Hematopoietic multipotent progenitor cell treated with erythropoietin and hydrocortisone succinate and interleukin-3 and kit ligand, for 6 days (in vitro differentiated cells): ENCODE measurements around the gene DCST2.

Source experiments
- DNase-seq: peaks from one replicate; pipeline ENCODE4 v3.0.0-alpha.2; 2015

Gene DCST2

DNA sequence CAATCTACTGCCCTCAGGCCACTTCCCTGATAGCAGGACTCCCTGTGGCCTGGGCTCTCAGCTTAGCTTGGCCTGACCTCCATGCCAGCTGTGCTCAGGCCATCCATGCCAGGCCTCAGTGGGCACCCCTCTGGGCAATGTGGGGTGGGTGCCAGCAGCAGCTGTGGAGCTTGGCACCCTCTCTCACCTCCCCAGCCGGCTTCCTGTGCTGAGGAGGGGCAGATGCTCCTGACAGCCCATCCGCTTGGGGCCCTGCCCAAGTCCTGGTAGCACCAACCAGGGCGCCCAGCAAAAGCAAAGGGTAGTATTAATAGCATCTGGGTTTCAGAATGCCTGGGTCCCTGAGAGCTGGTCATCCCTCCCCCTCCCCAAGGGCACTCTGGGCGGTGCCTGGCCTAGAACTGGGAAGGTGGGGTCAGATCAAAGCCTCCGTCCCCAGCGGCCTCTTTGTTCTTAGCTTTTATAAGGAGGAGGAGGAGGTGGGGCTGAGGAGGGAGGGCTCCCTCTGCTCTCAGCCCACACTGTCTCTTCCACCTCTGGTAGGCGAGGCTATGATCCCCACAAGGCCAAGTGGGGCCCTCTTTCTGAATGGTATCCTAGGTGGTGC lies 36.1 kb upstream of the DCST2 start:
- no peak for DNase-seq

GRCh38 chr1:155068599-155068998 lies 35.0 kb upstream of the DCST2 start:
- DNase-seq: no peak

DNA sequence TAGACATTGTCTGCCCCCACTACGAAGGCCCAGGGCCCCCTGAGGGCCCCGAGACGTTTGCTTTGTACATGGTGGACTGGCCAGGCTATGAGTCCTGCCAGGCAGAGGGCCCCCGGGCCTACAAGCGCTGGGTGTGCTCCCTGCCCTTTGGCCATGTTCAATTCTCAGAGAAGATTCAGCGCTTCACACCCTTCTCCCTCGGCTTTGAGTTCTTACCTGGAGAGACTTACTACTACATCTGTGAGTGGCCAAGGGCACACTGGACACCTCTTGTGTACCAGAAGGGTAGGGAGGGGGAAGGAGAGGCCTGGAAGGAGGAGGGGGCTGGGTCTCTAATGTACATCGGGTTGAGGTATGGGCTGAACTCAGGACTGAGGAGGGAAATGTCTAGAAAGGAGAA lies 33.2 kb upstream of the DCST2 start:
- DNase-seq: no peak

DNA sequence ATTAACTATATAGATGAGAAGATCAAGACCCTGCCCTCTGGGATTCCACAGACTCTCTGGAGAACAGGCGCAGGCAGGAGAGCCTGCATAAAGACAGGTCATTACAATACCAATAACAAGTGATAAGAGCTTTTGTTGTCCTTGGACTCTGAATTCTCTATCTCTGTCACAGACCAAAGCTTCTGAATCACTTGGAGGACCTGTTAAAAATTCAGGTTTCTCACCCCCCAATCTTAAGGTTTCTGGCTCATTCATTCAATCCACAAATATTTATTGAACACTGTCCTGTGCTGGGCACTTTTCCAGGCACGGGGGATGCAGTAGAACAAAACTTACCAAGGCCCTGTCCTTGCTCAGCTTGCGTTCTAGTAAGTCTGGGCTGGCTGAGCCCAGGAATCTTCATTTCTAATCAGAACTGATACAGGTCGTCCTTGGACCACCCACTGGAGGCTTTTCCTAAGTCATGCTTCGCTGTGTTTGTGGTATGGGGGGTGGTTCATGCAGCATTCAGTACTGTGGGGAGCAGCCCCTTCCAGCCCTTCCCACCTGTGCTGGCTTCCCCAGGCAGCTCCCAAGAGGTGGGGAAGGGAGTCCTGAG lies 31.4 kb upstream of the DCST2 start:
- no peak for DNase-seq

- DNase-seq: peak; percentile 43
These were observed 30.7 kb upstream of the DCST2 start for GRCh38 chr1:155064111-155064831.

DNA sequence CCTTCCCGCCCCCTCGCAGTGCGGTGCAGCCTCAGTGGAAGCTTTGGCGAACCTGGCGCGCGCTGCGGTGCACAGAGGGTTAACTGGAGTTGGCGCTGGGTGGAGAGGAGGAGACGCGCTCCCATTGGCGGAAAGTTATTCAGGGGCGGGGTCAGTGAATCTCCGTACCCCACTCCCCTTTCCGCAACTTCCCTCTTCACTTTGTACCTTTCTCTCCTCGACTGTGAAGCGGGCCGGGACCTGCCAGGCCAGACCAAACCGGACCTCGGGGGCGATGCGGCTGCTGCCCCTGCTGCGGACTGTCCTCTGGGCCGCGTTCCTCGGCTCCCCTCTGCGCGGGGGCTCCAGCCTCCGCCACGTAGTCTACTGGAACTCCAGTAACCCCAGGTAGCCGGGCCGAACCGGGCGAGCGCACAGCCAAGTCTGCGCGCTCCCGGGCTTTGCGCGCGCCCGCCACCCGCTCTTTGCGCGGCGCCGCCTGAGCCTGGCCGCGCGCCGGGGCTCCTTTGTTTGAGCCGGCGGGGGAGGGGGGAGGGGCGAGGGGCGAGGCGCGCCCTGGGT lies 30.0 kb upstream of the DCST2 start, which contains the start of gene EFNA4:
Gene EFNA4, plus strand, starts transcription at position 191 of the 561 bp plus-strand sequence. Its CDS starts 84 bp downstream, at position 275.
- peak; percentile 96 for DNase-seq

DNA sequence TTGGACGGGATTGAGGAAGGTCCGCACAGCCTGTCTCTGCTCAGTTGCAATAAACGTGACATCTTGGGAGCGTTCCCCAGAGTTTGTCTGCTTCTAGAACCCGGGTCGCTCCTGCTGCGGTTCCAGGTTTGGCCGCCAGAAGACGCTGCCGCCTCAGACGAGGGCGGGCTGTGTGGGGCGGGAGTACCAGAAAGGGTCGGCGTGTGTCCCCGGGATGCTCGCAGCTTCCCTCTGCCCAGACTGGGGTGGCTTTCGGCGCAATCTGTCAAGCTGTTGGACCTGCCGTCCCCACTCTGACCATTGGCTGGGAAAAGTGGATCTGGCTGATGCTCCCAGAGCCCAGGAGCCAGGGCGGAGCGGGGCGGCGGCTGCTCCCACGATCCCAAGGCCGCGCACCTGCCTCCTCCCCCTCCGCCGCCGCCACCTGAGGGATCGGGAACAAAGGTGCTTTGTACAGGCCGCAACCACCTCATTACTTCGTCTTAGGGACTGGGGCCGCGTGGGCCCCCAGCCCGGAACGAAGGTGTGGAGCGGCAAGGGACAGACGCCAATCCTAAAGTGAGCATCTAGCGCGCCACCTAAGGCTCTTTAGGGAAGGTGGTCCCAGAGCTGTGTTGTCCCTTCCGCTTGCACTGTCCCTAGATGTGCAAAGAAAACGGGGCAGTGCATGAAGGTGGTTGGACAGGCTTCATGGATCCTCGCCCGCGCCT lies 29.3 kb upstream of the DCST2 start:
- DNase-seq: peak; percentile 87

DNA sequence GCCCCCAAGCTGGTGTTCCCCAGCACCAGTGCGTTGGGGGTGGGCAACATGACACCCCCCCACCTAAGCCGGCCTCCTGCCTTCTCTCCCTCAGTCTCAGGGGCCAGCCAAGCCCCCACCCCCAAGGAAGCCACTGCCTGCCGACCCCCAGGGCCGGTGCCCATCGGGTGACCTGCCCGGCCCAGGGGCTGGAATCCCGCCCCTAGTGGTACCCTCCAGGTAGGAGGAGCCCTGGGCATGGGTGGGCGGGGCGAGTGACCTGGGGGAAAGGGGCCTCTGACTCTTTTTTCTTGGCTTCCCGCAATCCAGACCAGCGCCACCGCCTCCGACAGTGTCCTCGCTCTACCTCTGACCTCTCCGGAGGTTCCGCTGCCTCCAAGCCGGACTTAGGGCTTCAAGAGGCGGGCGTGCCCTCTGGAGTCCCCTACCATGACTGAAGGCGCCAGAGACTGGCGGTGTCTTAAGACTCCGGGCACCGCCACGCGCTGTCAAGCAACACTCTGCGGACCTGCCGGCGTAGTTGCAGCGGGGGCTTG lies 28.6 kb upstream of the DCST2 start:
- no peak for DNase-seq

DNA sequence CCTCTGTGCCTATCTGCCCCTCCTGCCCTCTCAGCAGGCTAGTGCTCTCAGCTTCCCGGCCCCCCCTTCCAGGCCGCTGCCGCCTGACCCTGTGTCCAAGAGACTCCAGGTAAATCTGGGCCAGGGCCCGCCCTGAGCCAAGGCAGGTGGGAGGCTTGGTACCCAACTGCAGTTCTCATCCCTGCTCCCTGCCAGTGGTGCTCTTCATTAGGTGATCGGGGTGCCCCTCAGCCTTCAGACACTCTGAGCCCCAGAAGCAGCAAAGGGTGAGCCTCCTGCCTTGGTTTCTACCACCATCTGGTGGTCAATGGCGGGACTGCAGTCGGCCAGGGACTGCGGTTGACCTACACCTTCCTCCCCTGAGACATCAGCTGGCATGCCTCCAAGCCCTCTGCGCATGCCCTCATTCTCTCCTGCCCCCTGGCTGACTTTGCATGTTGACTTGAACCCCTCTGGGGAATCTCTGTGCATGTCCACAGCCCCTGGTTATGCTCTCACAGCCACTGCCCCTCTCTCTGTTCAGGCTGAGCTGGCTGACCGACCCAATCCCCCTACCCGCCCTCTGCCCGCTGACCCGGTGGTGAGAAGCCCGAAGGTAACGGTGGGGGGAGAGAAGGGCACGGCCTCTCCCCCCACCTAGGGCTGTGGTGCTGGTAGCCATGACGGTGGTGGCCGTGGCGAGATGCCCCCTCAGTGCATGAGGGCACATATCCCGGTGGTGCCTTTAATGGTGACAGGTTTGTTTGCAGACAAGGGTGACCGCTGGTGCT lies 28.0 kb upstream of the DCST2 start:
- DNase-seq: peak; percentile 94

- DNase-seq: no peak
These were observed 27.2 kb upstream of the DCST2 start for GRCh38 chr1:155060736-155061135.

DNA sequence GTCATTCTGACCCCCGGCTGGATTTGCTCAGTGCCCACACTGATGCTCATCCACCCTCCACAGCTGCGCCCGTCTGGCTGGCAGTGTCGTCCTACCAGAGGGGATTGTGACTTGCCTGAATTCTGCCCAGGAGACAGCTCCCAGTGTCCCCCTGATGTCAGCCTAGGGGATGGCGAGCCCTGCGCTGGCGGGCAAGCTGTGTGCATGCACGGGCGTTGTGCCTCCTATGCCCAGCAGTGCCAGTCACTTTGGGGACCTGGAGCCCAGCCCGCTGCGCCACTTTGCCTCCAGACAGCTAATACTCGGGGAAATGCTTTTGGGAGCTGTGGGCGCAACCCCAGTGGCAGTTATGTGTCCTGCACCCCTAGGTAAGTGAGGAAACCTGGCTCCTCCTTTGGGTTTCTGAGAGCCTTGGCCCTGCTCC lies 24.2 kb upstream of the DCST2 start:
- DNase-seq: no peak

GRCh38 chr1:155057104-155057503 lies 23.5 kb upstream of the DCST2 start:
- no peak for DNase-seq

- DNase-seq: no peak
These were observed 20.0 kb upstream of the DCST2 start for GRCh38 chr1:155053531-155054105.

DNA sequence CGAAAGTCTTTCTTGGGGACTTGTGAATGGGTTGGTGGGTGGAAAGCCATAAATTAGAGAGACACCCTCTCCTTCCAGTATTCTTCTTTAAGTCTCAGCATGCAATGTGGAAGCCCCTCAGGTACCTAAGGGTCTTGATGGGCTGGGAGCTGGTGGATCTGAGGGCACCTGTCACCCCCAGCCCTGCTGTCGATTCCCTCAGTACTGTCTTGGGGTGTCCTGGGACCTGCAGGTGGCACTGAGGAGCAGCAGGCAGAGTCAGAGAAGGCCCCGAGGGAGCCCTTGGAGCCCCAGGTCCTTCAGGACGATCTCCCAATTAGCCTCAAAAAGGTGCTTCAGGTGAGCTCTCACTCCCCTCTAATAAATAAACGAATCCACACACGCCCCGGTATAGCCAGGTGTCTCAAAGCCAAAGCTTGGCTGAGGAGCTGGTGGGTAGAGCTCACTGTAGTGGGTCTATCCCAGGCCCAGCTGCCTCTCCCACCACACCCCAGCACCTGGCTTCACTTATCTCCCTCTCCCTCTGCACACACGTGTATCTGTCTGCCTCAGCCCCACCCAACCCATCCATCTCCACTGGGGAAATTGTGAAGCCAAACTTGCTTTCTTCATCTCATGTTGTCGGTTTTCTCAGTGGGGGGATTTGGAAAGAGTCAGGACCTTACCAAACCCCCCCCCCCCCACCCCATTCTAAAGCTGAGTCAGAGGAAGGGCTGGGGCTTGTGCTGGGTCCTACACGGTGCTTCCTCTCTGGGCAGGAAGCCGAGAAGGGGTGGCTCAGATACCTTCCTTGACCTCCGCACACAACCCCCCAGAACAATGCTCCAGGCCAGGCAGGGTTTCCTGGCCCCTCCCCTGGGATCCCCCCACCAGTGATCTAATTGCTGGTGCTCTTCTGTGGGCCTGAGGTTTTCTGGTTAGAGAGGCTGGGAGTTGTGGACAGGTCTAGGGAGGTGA lies 19.1 kb upstream of the DCST2 start:
- peak; percentile 73 for DNase-seq

- peak; percentile 83 for DNase-seq
These were observed 18.3 kb upstream of the DCST2 start for GRCh38 chr1:155051777-155052398.

DNA sequence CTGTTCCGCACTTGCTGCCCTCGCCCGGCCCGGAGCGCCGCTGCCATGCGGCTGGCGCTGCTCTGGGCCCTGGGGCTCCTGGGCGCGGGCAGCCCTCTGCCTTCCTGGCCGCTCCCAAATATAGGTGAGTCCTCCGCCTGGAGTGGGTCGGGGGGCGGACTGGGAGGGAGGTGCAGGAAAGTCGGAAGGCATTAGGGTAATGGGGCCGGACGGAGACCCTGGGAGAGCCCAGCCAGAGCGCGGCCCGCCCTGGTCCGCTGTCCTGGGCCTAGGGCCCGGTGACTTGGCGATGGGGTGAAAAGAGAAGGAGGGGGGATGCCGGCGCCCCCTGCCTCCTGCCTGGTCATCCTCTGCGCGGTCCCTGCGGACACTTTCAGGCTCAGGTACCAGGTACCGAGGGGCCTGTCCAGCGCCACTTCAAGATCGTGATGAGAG lies 17.8 kb upstream of the DCST2 start:
- no peak for DNase-seq

DNA sequence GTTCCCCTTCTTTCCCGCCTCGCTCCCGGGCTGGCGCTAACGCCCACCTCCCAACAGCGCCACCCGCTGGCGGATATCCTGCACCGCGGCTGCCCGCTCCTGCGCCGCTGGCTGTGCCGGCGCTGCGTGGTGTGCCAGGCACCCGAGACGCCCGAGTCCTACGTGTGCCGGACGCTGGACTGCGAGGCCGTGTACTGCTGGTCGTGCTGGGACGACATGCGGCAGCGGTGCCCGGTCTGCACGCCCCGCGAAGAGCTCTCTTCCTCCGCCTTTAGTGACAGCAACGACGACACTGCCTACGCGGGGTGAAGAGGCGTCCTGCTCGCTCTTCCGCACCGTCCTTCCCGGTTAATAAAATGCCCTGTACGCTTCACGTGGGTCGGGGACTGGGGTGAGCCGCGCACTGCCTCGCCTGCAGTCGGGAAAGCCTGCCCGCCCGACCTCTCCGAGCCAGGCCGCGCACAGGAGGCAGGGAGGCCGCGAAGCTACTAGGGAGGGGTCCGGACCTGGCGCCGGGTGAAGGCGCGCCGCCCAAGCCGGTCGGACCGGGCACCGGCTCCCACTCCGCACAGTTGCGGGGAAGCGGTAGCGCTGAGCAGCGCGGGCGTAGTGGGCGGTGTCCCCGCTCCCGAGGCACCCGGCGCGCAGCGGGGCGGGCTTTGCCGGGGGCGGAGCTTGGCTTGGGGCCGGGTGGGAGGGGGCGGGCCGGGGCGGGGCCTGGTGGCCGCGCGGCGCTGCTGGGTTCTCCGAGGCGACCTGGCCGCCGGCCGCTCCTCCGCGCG lies 17.2 kb upstream of the DCST2 start, which contains the start of gene ADAM15:
Gene ADAM15, plus strand, starts transcription at position 757 of the 782 bp plus-strand sequence. CDS start 71 bp downstream, outside the sequence.
- DNase-seq: peak; percentile 86

GRCh38 chr1:155049651-155050559 lies 16.3 kb upstream of the DCST2 start:
- no peak for DNase-seq
